ENCODE results near the gene PPA1. TPM values are rescaled to one million over a fixed set of nuclear protein-coding genes. Genes with fewer than 3 reads are reported as not detected.

The PPA1 gene
- total RNA-seq, 4 donors from 2014 or later, result 14.1 to 113 (median 98.4) TPM

DNA sequence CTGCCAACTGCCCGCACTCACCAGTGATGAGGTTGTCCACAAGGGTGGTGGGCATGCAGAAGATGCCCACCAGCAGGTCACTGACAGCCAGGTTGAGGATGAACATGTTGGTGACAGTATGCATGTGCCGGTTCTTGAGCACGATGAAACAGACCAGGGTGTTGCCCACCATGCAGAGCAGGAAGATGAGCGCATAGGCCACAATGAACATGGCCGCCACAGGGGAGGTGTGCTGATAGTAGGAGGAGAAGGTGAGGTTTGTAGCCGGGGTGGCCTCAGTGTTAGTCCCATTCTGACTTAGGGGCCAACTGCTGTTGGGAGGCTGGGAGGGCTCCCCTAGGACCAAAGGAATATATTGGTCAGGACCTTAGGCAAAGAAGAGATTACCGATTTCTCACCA is 32.8 kb upstream of the PPA1 start:
- Histone ChIP-seq H3K4me3 (no peak overlapping the region), H3K36me3 (no peaks in the 10 kb centered on the region), H3K27me3 (peaks cover 6% of the 10 kb centered on the region), H3K9me3 (no peaks in the 10 kb centered on the region), H3K4me1 (no peaks in the 10 kb centered on the region), H3K27ac (no peak overlapping the region)
- TF ChIP-seq EP300 (IDR thresholded peaks at IDR 0.05; ENCODE audit: low read depth) (no peak), POLR2AphosphoS5 (IDR thresholded peaks at IDR 0.05) (no peak), POLR2A (IDR thresholded peaks at IDR 0.05) (no peak), CTCF (IDR thresholded peaks at IDR 0.05) (no peak)
- in situ Hi-C loops (cut with MboI; ENCODE audit: low pct_ligation_motif_present in 1 of 4, low pct_unique_long_range_greater_than_20kb in 1 of 4, low sequenced_read_pairs in 3 of 4) (no loop called here), intact Hi-C loops (cut with DNase I; ENCODE audit: low total_unique reads) (no loop called here)
- no peak for DNase-seq
- 97% methylated on average over 7 of the region's 7 CpGs; no CpG with 5 or more reads in 1 of the 2 donors for WGBS, 2 donors (ENCODE audit: low coverage in 1 of 2)

DNA sequence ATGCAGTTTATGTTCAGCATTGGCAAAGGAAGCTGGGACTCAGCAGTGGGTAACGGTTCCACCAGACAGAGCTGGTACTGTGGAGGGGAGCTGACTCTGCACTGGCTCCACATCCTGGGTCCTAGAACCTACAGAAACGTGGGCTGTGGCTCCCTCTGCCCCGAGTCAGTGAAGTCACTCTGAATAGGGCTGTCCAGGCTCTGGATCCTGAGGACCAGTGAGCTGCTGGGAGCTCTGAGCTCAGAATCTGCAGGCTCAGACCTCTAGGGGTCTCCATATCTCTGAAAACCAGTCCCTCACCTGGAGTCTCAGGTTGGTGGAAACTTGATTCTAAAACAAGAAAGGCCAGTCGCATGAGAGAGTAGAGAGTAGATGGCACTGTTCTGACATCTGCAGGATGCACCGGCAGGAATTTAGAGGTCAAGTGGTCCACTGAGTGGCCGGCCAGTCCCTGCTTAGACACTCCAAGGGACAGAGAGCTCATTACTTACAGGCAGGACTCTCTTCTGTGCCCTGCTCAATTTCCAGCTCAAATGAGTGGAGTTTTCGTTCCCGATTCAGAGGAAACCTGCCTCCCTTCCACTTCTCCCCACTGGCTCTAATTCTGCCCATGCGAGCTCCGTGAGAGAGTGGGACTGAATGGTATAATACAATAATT is 31.9 kb upstream of the PPA1 start:
- Histone ChIP-seq H3K36me3 (no peaks in the 10 kb centered on the region), H3K27me3 (peaks cover 6% of the 10 kb centered on the region), H3K4me1 (no peaks in the 10 kb centered on the region), H3K4me3 (no peak overlapping the region), H3K9me3 (no peaks in the 10 kb centered on the region), H3K27ac (no peak overlapping the region)
- DNase-seq, result no peak
- intact Hi-C loops (cut with DNase I; ENCODE audit: low total_unique reads), result no loop called here
- 56% methylated on average over 10 of the region's 10 CpGs; no CpG with 5 or more reads in 1 of the 2 donors for WGBS, 2 donors (ENCODE audit: low coverage in 1 of 2)
- in situ Hi-C loops (cut with MboI; ENCODE audit: low pct_ligation_motif_present in 1 of 4, low pct_unique_long_range_greater_than_20kb in 1 of 4, low sequenced_read_pairs in 3 of 4), result no loop called here
- TF ChIP-seq EP300 (IDR thresholded peaks at IDR 0.05; ENCODE audit: low read depth) (no peak), POLR2A (IDR thresholded peaks at IDR 0.05) (no peak), CTCF (IDR thresholded peaks at IDR 0.05) (no peak), POLR2AphosphoS5 (IDR thresholded peaks at IDR 0.05) (no peak)

- Histone ChIP-seq H3K4me3 (no peak overlapping the region), H3K4me1 (peaks cover 0 to 6% (median under 1%) of the 10 kb centered on the region in 4 donors), H3K9me3 (no peaks in the 10 kb centered on the region), H3K27me3 (peaks cover 13% of the 10 kb centered on the region), H3K27ac (no peak overlapping the region), H3K36me3 (no peaks in the 10 kb centered on the region)
- 80 to 83% methylated on average over 2 to 3 of the region's 3 CpGs for WGBS, 2 donors (ENCODE audit: low coverage in 1 of 2)
- intact Hi-C loops (cut with DNase I; ENCODE audit: low total_unique reads), result no loop called here
- TF ChIP-seq EP300 (IDR thresholded peaks at IDR 0.05; ENCODE audit: low read depth), result no peak
- no peak for TF ChIP-seq POLR2A (IDR thresholded peaks at IDR 0.05)
- no peak for TF ChIP-seq POLR2AphosphoS5 (IDR thresholded peaks at IDR 0.05)
- TF ChIP-seq CTCF (IDR thresholded peaks at IDR 0.05), result no peak
- no peak for DNase-seq
- in situ Hi-C loops (cut with MboI; ENCODE audit: low pct_ligation_motif_present in 1 of 4, low pct_unique_long_range_greater_than_20kb in 1 of 4, low sequenced_read_pairs in 3 of 4), result no loop called here
Measured at GRCh38 chr10:70260734-70261133, 27.5 kb upstream of the PPA1 start.

DNA sequence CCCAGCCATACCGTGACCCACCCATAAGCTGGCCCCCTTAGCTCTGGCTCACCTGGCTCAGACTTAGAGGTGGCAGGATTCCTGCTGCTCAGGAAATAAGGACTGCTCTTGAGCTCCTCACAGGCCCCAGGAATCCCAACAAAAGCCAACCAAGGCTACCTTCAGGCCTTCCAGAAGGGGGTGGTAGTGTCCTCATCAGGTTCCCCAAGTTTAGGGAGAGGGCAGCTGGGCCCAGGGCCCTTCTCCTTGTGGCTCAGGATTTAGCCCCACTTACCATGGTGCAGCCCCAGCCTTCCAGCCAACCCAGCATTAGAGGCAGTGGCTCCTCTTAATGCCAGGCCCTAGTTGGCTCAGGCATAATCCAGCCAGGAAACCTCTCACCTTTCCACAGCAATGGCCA is 27.0 kb upstream of the PPA1 start:
- H3K36me3 ChIP-seq, result no peaks in the 10 kb centered on the region
- H3K27ac ChIP-seq, result no peak overlapping the region
- no peak overlapping the region for H3K4me3 ChIP-seq
- H3K4me1 ChIP-seq, result peaks cover 3 to 11% (median 5%) of the 10 kb centered on the region in 4 donors
- WGBS, 2 donors (ENCODE audit: low coverage in 1 of 2), result 70% methylated on average over 1 of the region's 1 CpG; no CpG with 5 or more reads in 1 of the 2 donors
- peaks cover 18% of the 10 kb centered on the region for H3K27me3 ChIP-seq
- intact Hi-C loops (cut with DNase I; ENCODE audit: low total_unique reads), result no loop called here
- H3K9me3 ChIP-seq, result no peaks in the 10 kb centered on the region
- TF ChIP-seq POLR2A (IDR thresholded peaks at IDR 0.05) (no peak), EP300 (IDR thresholded peaks at IDR 0.05; ENCODE audit: low read depth) (no peak), POLR2AphosphoS5 (IDR thresholded peaks at IDR 0.05) (no peak), CTCF (IDR thresholded peaks at IDR 0.05) (no peak)
- no peak for DNase-seq
- in situ Hi-C loops (cut with MboI; ENCODE audit: low pct_ligation_motif_present in 1 of 4, low pct_unique_long_range_greater_than_20kb in 1 of 4, low sequenced_read_pairs in 3 of 4), result no loop called here
